ENCODE data around the gene GRIA4.
"Not testable (repeated sequence)": the region's sequence is repeated elsewhere in the genome, so short reads cannot be mapped to it uniquely, and the experiment has no call there.

GRIA4 gene

DNA sequence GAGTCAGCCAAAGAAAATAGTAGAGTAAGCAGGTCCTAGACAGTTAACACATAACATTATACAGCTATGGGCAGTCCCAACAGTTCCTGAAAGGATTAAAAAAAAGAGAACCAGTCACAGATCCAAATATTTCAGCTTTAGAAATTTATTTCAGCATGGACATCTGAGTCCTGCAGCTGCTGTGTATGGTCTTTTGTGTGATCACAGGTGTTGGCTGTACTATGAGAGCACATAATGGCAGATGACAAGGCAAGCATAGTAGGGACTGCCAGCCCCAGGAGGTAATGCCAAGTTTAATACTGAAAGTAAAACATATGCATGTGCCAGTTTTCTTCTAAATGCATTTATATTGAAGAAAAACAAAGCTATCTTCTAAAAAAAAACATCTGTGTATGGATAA lies 158.1 kb downstream of the GRIA4 start:
- Mint-ChIP-seq H3K9me3 (no peaks in the 10 kb centered on the region), H3K4me1 (no peaks in the 10 kb centered on the region), H3K36me3 (ENCODE audit: low read depth) (no peaks in the 10 kb centered on the region), H3K4me3 (no peak overlapping the region), H3K27ac (no peak overlapping the region), H3K27me3 (ENCODE audit: low read depth, poor library complexity) (peaks cover 2% of the 10 kb centered on the region)
- DNase-seq, result no peak
- TF ChIP-seq, protein P1, sequence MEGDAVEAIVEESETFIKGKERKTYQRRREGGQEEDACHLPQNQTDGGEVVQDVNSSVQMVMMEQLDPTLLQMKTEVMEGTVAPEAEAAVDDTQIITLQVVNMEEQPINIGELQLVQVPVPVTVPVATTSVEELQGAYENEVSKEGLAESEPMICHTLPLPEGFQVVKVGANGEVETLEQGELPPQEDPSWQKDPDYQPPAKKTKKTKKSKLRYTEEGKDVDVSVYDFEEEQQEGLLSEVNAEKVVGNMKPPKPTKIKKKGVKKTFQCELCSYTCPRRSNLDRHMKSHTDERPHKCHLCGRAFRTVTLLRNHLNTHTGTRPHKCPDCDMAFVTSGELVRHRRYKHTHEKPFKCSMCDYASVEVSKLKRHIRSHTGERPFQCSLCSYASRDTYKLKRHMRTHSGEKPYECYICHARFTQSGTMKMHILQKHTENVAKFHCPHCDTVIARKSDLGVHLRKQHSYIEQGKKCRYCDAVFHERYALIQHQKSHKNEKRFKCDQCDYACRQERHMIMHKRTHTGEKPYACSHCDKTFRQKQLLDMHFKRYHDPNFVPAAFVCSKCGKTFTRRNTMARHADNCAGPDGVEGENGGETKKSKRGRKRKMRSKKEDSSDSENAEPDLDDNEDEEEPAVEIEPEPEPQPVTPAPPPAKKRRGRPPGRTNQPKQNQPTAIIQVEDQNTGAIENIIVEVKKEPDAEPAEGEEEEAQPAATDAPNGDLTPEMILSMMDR (IDR thresholded peaks at IDR 0.05), result no peak

DNA sequence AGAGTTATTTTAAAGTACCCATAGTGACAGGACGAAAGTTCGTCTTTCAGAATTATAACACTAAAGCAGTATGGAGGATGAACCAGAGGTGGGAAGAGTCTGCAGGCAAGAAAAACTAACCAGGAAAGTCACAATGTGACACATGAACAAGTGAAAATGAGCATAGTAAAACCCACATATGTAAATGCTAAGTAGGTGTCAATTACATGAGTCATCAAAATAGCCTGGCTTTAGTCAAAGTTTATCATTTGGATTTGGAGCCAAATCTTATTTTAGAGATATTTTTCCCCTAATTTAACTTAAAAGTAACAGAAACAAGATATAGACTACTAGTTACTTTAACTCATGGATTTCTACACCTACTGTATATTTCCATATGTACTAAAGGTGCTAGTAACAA lies 159.8 kb downstream of the GRIA4 start:
- H3K9me3 Mint-ChIP-seq, result no peaks in the 10 kb centered on the region

DNA sequence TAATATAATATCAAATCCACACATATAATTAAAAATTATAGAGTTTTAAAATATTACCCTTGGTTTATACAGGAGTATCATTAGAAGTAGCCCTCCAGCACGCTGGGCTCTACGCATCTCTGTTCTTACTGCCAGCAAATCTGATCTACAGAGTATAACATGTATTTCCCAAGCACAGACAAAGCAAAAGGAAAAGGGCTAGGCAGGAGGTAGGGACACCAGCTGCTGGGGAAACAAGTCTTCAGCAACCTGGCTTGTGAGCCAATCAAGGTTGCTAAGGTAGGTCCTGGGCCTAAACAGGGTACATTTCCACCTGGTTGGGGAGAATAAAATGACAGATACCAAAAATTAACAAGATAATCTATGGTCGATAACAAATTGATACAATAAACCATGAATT lies 163.6 kb downstream of the GRIA4 start:
- not testable (repeated sequence) for H3K27me3 Mint-ChIP-seq (ENCODE audit: low read depth, poor library complexity); H3K27ac Mint-ChIP-seq; DNase-seq; H3K4me1 Mint-ChIP-seq; H3K36me3 Mint-ChIP-seq (ENCODE audit: low read depth); H3K9me3 Mint-ChIP-seq; H3K4me3 Mint-ChIP-seq

More for the DNA sequence above, 159.8 kb downstream of the GRIA4 start:
- Mint-ChIP-seq H3K4me1 (no peaks in the 10 kb centered on the region), H3K4me3 (no peak overlapping the region), H3K27ac (no peak overlapping the region), H3K36me3 (ENCODE audit: low read depth) (no peaks in the 10 kb centered on the region), H3K27me3 (ENCODE audit: low read depth, poor library complexity) (peaks cover 2% of the 10 kb centered on the region)
- no peak for DNase-seq
- TF ChIP-seq, protein P1 (IDR thresholded peaks at IDR 0.05), result no peak

DNA sequence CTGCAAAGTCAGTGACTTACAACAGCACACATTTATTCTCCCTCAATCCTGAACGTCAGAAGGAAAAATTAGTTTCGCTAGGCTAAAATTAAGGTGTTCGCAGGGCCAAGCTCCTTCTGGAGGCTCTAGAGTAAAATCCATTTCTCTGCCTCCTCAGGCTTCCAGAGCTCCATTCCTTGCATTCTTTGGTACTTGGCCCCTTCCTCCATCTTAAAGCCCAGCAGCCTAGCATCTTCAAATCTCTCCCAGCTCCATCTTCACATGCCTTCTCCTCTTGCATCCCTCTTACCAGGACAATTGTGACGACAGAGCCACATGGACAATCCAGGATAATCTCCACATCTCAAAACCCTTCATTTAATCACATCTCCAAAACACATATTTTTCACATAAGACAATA lies 165.0 kb downstream of the GRIA4 start:
- DNase-seq, result no peak
- Mint-ChIP-seq H3K36me3 (ENCODE audit: low read depth) (no peaks in the 10 kb centered on the region), H3K27ac (no peak overlapping the region), H3K9me3 (no peaks in the 10 kb centered on the region), H3K4me1 (no peaks in the 10 kb centered on the region), H3K4me3 (no peak overlapping the region), H3K27me3 (ENCODE audit: low read depth, poor library complexity) (no peaks in the 10 kb centered on the region)
- TF ChIP-seq, protein P1 (IDR thresholded peaks at IDR 0.05), result no peak

DNA sequence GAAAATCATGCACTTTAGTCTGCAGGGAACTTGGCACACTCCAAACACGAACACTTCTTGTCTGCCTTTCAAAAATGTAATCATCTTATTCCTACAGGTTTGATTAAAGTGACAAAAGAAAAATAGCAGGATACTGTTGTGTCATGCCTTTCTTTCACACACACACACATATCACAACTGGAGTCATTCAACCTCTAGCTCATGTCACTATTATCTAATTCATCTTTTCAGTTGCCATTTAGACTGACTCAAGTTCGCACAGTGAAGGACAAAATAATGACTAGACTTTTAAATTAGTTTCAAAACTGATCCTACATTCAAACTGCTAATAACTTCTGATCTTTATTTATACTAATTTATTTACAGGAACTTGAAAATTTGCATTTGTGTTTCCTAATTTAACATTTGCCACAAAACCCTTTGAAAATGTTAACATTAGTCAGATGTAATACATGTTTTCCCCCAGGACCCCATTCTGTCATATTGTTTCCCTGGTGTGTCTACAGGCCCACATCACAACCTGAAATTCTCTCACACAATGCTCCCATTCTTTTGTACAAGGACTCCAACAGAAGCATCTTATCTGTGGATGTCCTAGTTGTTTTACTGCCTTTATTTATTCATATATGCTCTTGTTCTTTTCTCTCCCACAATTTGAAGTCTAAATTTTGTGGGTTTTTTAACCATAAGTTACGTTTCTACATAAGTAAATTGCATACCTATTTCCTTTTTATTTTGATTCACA lies 171.1 kb downstream of the GRIA4 start:
- Mint-ChIP-seq H3K4me1 (no peaks in the 10 kb centered on the region), H3K27ac (no peak overlapping the region), H3K36me3 (ENCODE audit: low read depth) (no peaks in the 10 kb centered on the region), H3K4me3 (no peak overlapping the region), H3K27me3 (ENCODE audit: low read depth, poor library complexity) (peaks cover 3% of the 10 kb centered on the region), H3K9me3 (no peaks in the 10 kb centered on the region)
- no peak for DNase-seq
- TF ChIP-seq, protein P1 (IDR thresholded peaks at IDR 0.05), result no peak

DNA sequence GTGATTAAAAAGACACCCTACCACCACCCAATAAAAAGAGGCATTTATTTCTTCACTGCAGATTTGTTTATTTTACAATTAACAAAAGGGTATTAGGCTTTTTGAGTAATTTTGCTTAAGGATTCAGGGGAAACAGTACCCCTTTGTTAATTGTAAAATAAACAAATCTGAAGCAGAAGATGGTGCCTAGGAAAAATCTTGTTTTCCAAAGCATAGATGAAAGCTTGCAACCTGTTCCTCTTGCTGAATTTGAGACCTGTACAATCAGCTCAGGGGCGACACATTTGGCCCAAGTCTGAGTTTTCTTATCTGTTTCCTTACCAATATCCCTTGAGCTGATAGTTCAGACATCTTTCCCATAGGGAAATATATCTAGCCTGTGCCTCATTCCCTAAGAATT lies 171.9 kb downstream of the GRIA4 start:
- Mint-ChIP-seq H3K27ac (no peak overlapping the region), H3K4me3 (no peak overlapping the region), H3K4me1 (no peaks in the 10 kb centered on the region), H3K27me3 (ENCODE audit: low read depth, poor library complexity) (peaks cover 3% of the 10 kb centered on the region), H3K36me3 (ENCODE audit: low read depth) (no peaks in the 10 kb centered on the region), H3K9me3 (no peaks in the 10 kb centered on the region)
- TF ChIP-seq, protein P1 (IDR thresholded peaks at IDR 0.05), result no peak
- no peak for DNase-seq
